ENCODE data around the gene CXXC4. TPM values are rescaled to one million over a fixed set of nuclear protein-coding genes. Genes with fewer than 3 reads are reported as not detected.

CXXC4 gene
- total RNA-seq, 1 experiment from 2014 or later: 0.59 TPM

GRCh38 chr4:104469794-104470193, 24.9 kb downstream of the CXXC4 start:
- H3K27me3 ChIP-seq (ENCODE audit: control insufficient read depth, insufficient read depth, low read length): no peaks in the 10 kb centered on the region
- no TSS peak for BruUV-seq (replicated peaks)
- CTCF ChIA-PET: no interaction called here
- in situ Hi-C loops (cut with HindIII; ENCODE audit: low pct_unique_long_range_greater_than_20kb, low sequenced_read_pairs): no loop called here
- intact Hi-C loops (cut with micrococcal nuclease; ENCODE audit: unreplicated experiment): no loop called here
- POLR2A ChIA-PET: no interaction called here
- no peak for ATAC-seq
- no peaks in the 10 kb centered on the region for H3K4me1 ChIP-seq (ENCODE audit: control insufficient read depth, insufficient read depth, low read length)
- no peak for TF ChIP-seq SIN3A (IDR thresholded peaks at IDR 0.05; ENCODE audit: borderline replicate concordance, insufficient read depth, low read depth, low read length)
- no peak for TF ChIP-seq REST (IDR thresholded peaks at IDR 0.05; ENCODE audit: insufficient read depth in 1 of 2, low read depth in 2 of 2, low read length in 1 of 2)
- TF ChIP-seq TCF7L2 (IDR thresholded peaks at IDR 0.05; ENCODE audit: low read depth, low read length): no peak
- no peak for TF ChIP-seq CTCF (IDR thresholded peaks at IDR 0.05)
- no peak for TF ChIP-seq POLR2AphosphoS5 (IDR thresholded peaks at IDR 0.05; ENCODE audit: low read depth, low read length)
- H3K36me3 ChIP-seq (ENCODE audit: control insufficient read depth, insufficient read depth, low read length): no peaks in the 10 kb centered on the region
- H3K9me3 ChIP-seq (ENCODE audit: control insufficient read depth, insufficient read depth, low read depth, low read length): no peaks in the 10 kb centered on the region
- DNase-seq (ENCODE audit: low read depth, low spot score): no peak
- H3K27ac ChIP-seq (ENCODE audit: low read length): no peak overlapping the region
- no peak overlapping the region for H3K4me3 ChIP-seq (ENCODE audit: low read depth in 2 of 2, low read length in 2 of 2)

GRCh38 chr4:104465619-104466018, 29.1 kb downstream of the CXXC4 start:
- H3K9me3 ChIP-seq (ENCODE audit: control insufficient read depth, insufficient read depth, low read depth, low read length): no peaks in the 10 kb centered on the region
- ChIA-PET POLR2A (no interaction called here), CTCF (no interaction called here)
- intact Hi-C loops (cut with micrococcal nuclease; ENCODE audit: unreplicated experiment): no loop called here
- no TSS peak for BruUV-seq (replicated peaks)
- in situ Hi-C loops (cut with HindIII; ENCODE audit: low pct_unique_long_range_greater_than_20kb, low sequenced_read_pairs): no loop called here
- no peaks in the 10 kb centered on the region for H3K27me3 ChIP-seq (ENCODE audit: control insufficient read depth, insufficient read depth, low read length)
- no peaks in the 10 kb centered on the region for H3K36me3 ChIP-seq (ENCODE audit: control insufficient read depth, insufficient read depth, low read length)
- TF ChIP-seq CTCF (IDR thresholded peaks at IDR 0.05) (no peak), SIN3A (IDR thresholded peaks at IDR 0.05; ENCODE audit: borderline replicate concordance, insufficient read depth, low read depth, low read length) (no peak), TCF7L2 (IDR thresholded peaks at IDR 0.05; ENCODE audit: low read depth, low read length) (no peak), REST (IDR thresholded peaks at IDR 0.05; ENCODE audit: insufficient read depth in 1 of 2, low read depth in 2 of 2, low read length in 1 of 2) (no peak), POLR2AphosphoS5 (IDR thresholded peaks at IDR 0.05; ENCODE audit: low read depth, low read length) (no peak)
- no peaks in the 10 kb centered on the region for H3K4me1 ChIP-seq (ENCODE audit: control insufficient read depth, insufficient read depth, low read length)
- no peak for ATAC-seq
- DNase-seq (ENCODE audit: low read depth, low spot score): no peak
- no peak overlapping the region for H3K4me3 ChIP-seq (ENCODE audit: low read depth in 2 of 2, low read length in 2 of 2)
- H3K27ac ChIP-seq (ENCODE audit: low read length): no peak overlapping the region
